GM15510 (cell line): ENCODE results near the gene TRPM6.

Experiments used
- POLR2A ChIP-seq: IDR thresholded peaks from 3 replicates; pipeline ENCODE4 v1.6.1; 2011; ENCODE audit warnings: borderline replicate concordance; ENCODE audit not compliant: insufficient read length; ENCODE audit errors: extremely low read depth

Gene TRPM6, protein sequence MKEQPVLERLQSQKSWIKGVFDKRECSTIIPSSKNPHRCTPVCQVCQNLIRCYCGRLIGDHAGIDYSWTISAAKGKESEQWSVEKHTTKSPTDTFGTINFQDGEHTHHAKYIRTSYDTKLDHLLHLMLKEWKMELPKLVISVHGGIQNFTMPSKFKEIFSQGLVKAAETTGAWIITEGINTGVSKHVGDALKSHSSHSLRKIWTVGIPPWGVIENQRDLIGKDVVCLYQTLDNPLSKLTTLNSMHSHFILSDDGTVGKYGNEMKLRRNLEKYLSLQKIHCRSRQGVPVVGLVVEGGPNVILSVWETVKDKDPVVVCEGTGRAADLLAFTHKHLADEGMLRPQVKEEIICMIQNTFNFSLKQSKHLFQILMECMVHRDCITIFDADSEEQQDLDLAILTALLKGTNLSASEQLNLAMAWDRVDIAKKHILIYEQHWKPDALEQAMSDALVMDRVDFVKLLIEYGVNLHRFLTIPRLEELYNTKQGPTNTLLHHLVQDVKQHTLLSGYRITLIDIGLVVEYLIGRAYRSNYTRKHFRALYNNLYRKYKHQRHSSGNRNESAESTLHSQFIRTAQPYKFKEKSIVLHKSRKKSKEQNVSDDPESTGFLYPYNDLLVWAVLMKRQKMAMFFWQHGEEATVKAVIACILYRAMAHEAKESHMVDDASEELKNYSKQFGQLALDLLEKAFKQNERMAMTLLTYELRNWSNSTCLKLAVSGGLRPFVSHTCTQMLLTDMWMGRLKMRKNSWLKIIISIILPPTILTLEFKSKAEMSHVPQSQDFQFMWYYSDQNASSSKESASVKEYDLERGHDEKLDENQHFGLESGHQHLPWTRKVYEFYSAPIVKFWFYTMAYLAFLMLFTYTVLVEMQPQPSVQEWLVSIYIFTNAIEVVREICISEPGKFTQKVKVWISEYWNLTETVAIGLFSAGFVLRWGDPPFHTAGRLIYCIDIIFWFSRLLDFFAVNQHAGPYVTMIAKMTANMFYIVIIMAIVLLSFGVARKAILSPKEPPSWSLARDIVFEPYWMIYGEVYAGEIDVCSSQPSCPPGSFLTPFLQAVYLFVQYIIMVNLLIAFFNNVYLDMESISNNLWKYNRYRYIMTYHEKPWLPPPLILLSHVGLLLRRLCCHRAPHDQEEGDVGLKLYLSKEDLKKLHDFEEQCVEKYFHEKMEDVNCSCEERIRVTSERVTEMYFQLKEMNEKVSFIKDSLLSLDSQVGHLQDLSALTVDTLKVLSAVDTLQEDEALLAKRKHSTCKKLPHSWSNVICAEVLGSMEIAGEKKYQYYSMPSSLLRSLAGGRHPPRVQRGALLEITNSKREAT (N-terminal part only)

DNA sequence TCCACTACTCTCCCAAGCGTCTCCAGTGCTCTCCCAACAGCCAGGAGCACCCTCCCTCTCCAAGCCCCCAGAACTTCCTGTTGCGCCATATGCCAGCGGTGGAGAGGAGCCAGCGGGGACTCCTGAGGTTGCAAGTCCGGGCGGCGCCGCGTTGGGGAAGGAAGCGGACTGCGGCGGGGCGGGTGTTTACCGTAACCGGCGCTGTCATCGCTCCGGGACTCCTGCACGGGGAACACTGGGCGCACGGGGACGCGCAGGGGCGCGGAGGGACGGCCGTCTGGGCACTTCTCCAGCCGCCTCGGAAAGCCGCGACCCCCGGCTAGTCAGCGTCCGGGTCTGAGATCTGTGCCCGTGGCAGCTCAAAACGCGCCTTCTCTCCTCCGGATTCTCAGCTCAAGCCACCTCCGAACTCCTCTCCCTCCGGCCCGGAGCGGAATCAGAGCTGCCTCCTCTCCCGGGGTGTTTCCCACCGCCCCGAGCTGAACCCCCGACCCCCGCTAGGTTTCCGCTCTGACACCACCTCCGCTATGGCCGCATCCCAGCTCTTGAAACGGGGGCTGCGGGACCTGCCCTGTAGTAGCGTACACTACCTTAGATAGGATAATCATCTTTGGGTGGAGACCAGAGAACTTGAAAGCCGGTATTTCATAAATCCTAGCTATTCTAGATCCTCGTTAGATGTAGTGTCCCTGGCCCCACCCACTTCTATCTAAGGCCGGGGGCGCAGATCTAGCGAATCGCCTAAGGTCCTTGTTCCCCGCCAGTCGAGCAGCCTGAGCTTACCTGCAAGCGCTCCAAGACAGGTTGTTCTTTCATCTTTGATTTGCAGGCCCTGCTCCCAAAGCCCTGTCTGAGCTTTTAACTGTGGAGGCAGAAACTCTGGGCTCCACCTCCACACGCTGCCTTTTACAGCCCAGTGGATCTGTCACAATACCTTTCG, at the start of gene TRPM6:
Gene TRPM6, minus strand, starts transcription at position 881 of the 940 bp plus-strand sequence. Its CDS starts 65 bp downstream, at position 816.
- TF ChIP-seq POLR2A, result no peak

DNA sequence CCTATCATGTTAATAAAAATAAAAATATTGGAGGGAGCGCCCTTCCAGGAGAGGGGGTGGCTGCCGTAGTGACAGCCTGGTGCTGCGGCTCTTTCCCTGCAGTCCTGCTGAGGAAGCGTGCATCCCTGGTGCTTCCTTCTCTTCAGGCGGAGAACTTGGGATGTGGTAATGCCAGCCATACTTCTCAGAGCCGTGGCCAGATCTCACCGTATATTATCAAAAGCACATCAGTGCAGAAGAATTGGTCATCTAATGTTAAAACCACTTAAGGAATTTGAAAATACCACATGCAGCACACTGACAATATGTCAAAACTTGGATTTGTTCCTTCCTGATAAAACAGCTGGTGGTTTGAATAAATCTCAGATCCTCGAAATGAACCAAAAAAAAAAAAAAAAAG, 47.3 kb upstream of the TRPM6 start:
- no peak for TF ChIP-seq POLR2A

DNA sequence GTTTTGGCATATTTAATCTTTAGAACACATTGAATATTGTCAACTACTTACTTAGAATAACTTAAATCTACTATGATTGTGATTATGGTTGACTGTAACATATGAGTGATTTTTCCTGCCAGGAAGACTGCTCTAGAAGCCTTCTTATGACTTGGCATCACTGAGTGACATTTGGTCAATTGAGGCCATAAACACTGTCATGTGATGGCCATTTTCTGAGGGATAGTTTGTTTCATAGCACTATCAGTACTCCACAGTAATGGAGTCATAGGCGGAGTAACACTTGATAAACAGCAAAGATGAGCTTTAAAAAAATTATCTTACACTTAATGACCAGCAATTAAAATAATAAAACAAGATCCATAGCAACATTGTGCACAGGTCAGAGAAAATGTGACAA, 34.0 kb upstream of the TRPM6 start:
- no peak for TF ChIP-seq POLR2A

DNA sequence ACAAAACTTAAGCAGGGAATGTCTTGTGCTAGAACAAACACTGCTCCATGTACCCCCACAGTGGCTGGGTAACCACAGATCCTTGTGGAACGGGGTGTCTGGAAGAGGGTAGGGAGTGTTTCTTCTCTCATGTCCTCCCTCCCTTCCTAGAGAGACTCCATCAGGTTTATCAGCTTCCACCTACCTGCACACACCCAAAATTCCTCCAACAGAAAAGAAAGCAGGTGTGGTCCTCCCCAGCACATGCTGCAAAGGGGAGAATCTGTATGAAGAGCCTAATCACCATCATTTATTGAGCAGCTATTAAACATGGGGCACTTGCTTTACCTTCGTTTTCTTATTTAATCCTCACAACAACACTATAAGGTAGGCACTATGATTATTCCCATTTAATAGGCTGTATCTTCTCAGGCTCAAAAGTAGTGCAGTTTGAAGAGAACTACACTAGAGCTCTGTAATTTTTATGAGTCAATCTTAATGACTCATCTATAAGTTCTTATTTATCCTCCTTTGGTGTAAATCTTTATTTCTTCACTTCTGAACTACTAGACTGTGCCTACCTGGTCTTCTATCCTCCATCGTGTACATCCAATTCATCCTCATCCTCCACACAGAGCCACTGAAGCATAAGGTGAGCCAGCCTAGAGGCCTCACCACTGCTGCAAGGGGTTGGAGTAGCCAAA, 33.4 kb upstream of the TRPM6 start:
- TF ChIP-seq POLR2A, result no peak

DNA sequence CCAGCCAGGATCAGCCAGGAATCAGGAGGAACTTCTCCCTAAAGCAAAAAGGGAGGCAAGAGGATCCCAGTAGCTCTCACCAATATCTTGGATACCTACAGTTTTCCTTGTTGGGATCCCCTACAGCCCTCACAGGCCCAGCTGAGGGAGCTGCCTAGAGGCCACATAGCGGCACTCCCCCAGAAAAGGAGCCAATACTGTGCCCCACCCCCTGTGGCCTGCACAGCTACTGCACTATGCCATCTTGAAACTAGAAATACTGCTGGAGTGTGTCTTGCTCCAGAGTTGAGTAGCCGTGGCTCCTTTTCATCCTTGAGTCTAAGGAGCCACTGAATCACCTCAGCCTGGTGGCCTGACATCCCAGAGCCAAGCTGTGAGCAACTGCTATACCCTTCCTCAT, 22.3 kb upstream of the TRPM6 start:
- TF ChIP-seq POLR2A, result no peak

DNA sequence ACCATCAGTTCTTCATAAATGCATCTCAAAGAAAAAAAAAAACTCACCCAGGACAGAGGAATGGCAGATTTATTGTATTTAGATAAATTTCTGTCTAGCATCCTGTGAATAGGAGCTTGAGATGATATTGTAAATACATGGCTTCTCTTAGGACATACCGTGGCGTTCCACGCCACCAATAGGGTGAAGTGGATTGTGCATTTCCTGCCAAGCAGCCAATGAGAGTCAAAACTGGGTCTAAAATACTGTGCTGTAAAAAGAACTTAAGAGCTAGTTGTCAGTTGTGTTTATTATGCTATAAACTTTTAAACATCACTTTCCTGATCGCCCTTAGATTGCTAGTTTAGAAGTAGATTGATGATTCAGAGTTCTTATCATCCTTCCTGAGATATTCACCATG, 20.9 kb upstream of the TRPM6 start:
- TF ChIP-seq POLR2A, result no peak

DNA sequence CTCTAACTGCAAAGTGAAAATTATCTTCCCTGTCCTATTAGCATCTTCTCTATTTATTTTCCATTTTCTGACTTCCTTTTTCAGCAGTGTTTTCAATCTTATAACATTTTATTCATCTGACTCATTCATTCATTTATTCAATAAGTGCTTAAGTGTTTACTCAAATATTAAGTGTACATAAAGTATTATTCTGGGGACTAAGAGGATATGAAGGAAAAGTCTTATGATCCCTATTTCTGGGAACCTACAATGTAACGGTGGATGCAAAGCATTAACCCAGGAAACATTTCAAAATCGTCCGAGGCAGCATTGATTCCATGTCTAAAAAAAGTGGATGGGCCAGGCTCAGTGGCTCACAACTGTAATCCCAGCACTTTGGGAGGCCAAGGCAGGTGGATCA, 19.4 kb upstream of the TRPM6 start:
- TF ChIP-seq POLR2A, result no peak

DNA sequence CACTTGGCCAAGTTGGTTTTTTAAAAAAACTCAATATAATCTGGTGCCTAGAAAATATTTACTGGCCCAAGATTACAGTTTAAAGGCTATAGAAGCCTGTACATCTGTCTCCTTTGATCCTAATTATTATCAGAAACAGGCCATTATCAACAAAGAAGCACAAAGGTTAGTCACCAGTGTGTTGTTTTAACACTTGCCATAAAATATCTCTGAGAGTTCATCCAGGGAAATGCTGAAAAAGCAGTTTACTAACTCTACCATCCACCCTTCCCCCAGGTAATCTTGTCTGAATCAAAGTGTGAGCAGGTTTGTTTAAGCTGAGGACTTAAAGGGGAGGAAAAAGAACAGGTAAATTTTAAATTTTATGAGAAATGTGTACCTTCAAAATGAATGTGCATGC, 13.3 kb upstream of the TRPM6 start:
- no peak for TF ChIP-seq POLR2A

DNA sequence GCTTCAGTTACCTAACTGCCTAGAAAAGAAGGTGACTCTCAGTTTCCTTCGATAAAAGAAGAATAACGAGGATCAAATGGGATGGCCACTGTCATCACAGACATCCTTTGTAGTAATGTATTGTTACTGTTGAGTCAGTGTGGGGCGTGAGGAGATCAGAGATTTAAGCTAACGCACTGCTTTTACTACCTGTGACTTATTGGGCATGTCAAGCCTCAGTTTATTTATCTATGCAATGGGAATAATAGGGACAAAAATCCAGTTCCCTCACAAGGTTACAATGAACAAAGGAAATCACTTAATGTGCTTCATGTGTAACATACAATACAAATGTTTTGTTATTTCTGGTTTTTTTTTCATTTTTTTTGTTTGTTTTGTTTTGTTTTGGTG, 255 bp upstream of the TRPM6 start:
- TF ChIP-seq POLR2A, result no peak

DNA sequence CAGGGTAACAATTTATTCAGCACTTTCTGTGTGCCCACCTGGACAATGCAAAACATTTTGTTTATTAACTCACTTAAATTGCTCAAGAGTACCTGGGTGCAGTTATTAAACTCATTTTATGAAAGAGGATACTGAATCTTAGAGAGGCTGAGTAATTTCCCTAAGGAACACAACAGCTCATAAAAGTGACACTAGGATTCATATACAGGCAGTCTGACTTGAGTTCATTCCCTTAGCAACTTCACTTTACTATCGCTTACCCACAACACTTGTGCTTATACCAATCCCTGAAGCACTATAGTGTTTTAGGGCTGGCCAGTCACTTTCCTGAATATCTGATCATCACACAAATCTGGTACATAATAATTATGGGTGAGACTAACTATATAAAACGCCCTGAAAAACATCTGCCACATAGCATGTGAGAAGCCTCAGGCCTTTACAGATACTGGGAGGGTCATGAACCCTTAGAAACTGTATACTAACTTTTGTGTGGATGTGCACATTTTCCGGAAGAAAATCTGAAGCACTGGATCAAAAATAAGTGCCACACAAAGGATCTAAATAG, 11.3 kb downstream of the TRPM6 start:
- no peak for TF ChIP-seq POLR2A

DNA sequence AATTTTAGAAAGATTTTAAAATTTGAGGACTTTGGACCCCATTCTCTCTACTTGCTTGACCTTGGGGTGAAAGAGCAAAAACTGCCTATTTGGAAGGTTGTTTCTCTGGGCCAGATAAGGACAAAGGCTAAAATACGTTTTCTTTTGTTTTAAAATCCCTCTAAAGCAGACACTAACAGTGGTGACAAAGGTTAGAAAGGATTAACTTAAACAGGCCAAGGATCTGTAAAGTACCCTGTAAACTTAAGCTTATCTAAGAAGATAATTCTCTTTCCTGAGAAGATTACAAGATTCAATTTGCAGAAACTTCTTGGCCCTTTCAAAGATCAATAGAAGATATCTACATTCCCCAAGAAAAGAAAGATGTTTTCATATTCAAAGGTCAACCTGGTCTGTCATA, 12.1 kb downstream of the TRPM6 start:
- no peak for TF ChIP-seq POLR2A

DNA sequence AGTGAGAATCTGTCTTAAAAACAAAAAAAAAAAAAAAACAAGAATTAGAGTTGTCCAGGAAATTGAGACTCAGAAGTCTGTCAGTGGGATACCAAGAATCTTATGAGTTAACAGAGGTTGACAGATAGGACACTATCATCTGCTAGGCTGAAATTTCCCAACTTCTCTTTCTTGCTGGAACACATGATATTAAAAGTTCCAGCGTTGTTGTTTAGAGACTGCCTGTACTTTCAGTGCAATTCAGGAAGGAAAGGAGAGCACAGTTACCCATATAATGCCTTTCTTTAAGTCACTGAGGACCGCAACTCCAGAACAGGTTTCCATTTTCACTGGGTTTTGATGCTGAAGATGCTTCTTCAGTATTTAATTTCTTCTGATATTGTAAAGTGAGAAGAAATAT, 13.5 kb downstream of the TRPM6 start:
- TF ChIP-seq POLR2A, result no peak

DNA sequence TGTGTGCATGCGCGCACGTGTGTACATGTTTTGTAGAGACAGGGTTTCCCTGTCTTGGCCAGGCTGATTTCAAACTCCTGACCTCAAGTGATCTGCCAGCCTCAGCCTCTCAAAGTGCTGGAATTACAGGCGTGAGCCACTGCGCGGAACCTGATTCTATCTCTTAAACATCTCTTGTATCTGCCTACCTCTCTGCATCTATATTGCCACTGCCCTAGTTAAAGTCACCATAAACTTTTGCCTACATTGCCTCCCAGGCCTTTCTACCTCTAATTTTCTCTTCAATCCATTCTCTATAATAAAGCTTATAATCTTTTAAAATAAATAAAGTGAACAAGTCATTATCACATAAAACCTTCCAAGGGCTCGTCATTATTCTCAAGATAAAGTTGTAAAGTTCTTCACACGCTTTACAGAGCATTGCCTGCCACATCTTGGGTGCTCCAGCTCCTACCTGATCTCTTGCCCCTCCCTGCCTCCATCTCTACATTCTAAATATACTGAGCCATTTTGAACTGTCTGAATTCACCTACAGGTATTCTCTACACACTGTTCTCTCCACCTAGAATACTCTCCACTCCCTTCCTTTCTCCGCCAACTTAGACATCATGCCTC, 15.0 kb downstream of the TRPM6 start:
- TF ChIP-seq POLR2A, result no peak

DNA sequence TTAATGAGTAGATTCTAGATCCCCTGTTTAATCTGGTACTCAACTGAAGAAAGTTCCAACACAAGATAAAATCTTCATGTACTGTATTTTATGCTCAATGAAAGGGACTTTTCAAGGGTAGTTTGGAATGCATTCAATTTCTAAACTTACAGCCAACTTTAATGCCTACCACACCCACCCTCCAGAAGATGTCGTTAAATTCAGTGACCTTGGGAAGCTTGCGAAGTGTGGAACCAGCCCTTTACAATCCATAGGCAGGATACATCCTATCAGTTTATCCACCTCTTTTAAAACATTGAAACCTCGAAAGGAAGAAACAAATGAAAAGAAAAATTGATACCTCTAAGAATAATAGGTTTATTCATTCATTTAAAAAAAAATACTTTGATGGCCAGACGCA, 20.2 kb downstream of the TRPM6 start:
- no peak for TF ChIP-seq POLR2A
